Progenitor cell of endocrine pancreas (in vitro differentiated cells): ENCODE measurements around the gene LGI1. TPM values are rescaled to one million over a fixed set of nuclear protein-coding genes. Genes with fewer than 3 reads are reported as not detected.

Source experiments
- DNase-seq: peaks from one replicate; pipeline ENCODE4 v3.0.0; 2021; ENCODE audit warnings: low spot score; ENCODE audit not compliant: unreplicated experiment
- H3K27ac Mint-ChIP-seq: 2 replicates; pipeline ENCODE4 v1.8.0; 2021; ENCODE audit warnings: mild to moderate bottlenecking, moderate library complexity, mixed read lengths
- H3K27me3 Mint-ChIP-seq: 2 replicates; pipeline ENCODE4 v1.8.0; 2021; ENCODE audit warnings: mixed read lengths
- H3K36me3 Mint-ChIP-seq: 2 replicates; pipeline ENCODE4 v1.8.0; 2022; ENCODE audit warnings: mixed read lengths; ENCODE audit not compliant: insufficient read depth
- H3K4me1 Mint-ChIP-seq: 2 replicates; pipeline ENCODE4 v1.8.0; 2021; ENCODE audit warnings: low read depth, mixed read lengths
- H3K4me3 Mint-ChIP-seq: 2 replicates; pipeline ENCODE4 v1.8.0; 2021; ENCODE audit warnings: low read depth, mild to moderate bottlenecking, moderate library complexity, mixed read lengths
- H3K9me3 Mint-ChIP-seq: 2 replicates; pipeline ENCODE4 v1.8.0; 2021; ENCODE audit warnings: low read depth, mixed read lengths
- total RNA-seq: library from RNA; stranded (reverse); gene quantifications from 2 replicates; pipeline ENCODE4 v1.2.1, GENCODE V29; 2021
- TF ChIP-seq, protein P1 (sequence below): fragments of 200-600 bp; sonication (generic); IDR thresholded peaks from one replicate; pipeline ENCODE4 v1.5.0; 2021; ENCODE audit warnings: antibody characterized with exemption, mild to moderate bottlenecking; ENCODE audit not compliant: unreplicated experiment

The LGI1 gene
- total RNA-seq, 1 donor from 2014 or later: not detected

GRCh38 chr10:93797825-93798224 lies 40.1 kb downstream of the LGI1 start:
- Mint-ChIP-seq H3K27me3 (peaks cover 4% of the 10 kb centered on the region), H3K4me1 (peaks cover 1% of the 10 kb centered on the region), H3K4me3 (no peak overlapping the region), H3K36me3 (no peaks in the 10 kb centered on the region), H3K9me3 (no peaks in the 10 kb centered on the region), H3K27ac (no peak overlapping the region)
- DNase-seq: no peak
- TF ChIP-seq, protein P1, sequence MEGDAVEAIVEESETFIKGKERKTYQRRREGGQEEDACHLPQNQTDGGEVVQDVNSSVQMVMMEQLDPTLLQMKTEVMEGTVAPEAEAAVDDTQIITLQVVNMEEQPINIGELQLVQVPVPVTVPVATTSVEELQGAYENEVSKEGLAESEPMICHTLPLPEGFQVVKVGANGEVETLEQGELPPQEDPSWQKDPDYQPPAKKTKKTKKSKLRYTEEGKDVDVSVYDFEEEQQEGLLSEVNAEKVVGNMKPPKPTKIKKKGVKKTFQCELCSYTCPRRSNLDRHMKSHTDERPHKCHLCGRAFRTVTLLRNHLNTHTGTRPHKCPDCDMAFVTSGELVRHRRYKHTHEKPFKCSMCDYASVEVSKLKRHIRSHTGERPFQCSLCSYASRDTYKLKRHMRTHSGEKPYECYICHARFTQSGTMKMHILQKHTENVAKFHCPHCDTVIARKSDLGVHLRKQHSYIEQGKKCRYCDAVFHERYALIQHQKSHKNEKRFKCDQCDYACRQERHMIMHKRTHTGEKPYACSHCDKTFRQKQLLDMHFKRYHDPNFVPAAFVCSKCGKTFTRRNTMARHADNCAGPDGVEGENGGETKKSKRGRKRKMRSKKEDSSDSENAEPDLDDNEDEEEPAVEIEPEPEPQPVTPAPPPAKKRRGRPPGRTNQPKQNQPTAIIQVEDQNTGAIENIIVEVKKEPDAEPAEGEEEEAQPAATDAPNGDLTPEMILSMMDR: no peak

GRCh38 chr10:93799155-93799708 lies 41.5 kb downstream of the LGI1 start:
- H3K9me3 Mint-ChIP-seq: no peaks in the 10 kb centered on the region
- DNase-seq: no peak
- H3K27me3 Mint-ChIP-seq: peaks cover 13% of the 10 kb centered on the region
- no peak overlapping the region for H3K27ac Mint-ChIP-seq
- TF ChIP-seq, protein P1: no peak
- H3K36me3 Mint-ChIP-seq: no peaks in the 10 kb centered on the region
- no peak overlapping the region for H3K4me3 Mint-ChIP-seq
- peaks cover 1% of the 10 kb centered on the region for H3K4me1 Mint-ChIP-seq

- no peaks in the 10 kb centered on the region for H3K36me3 Mint-ChIP-seq
- H3K27ac Mint-ChIP-seq: no peak overlapping the region
- TF ChIP-seq, protein P1: no peak
- peaks cover 14% of the 10 kb centered on the region for H3K27me3 Mint-ChIP-seq
- no peaks in the 10 kb centered on the region for H3K4me1 Mint-ChIP-seq
- H3K9me3 Mint-ChIP-seq: no peaks in the 10 kb centered on the region
- no peak overlapping the region for H3K4me3 Mint-ChIP-seq
- DNase-seq: no peak
These were observed 46.5 kb downstream of the LGI1 start for GRCh38 chr10:93804200-93804599.

DNA sequence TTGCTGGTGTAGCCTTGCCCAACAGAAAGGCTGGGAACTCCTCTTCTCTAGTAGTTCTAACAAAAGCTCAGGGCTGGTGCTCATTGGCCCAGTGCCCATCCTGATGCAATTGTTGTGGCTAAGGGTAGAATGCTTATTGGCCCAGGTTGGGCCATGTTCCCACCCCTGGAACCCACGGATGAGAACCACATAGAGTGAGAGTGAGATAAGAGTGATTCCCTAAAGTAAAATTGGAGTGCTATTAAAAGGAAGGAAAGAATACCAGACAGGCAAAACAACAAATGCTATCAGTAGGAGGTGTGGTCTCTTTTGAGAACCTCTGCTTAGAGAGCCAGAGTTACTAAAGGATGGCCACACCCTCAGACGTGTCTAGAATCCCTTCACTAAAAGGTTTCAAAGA lies 49.2 kb downstream of the LGI1 start:
- no peaks in the 10 kb centered on the region for H3K9me3 Mint-ChIP-seq
- H3K4me3 Mint-ChIP-seq: no peak overlapping the region
- H3K36me3 Mint-ChIP-seq: no peaks in the 10 kb centered on the region

GRCh38 chr10:93807371-93807770 lies 49.6 kb downstream of the LGI1 start:
- TF ChIP-seq, protein P1: no peak
- H3K4me1 Mint-ChIP-seq: no peaks in the 10 kb centered on the region
- no peak for DNase-seq
- H3K36me3 Mint-ChIP-seq: no peaks in the 10 kb centered on the region
- H3K4me3 Mint-ChIP-seq: no peak overlapping the region
- H3K27me3 Mint-ChIP-seq: peaks cover 11% of the 10 kb centered on the region
- no peak overlapping the region for H3K27ac Mint-ChIP-seq
- no peaks in the 10 kb centered on the region for H3K9me3 Mint-ChIP-seq

More for the DNA sequence above, 49.2 kb downstream of the LGI1 start:
- Mint-ChIP-seq H3K4me1 (no peaks in the 10 kb centered on the region), H3K27ac (no peak overlapping the region), H3K27me3 (peaks cover 11% of the 10 kb centered on the region)
- TF ChIP-seq, protein P1: no peak
- no peak for DNase-seq
